Omental fat pad (tissue), 4 donors: ENCODE data around the gene ARHGEF4. TPM values are rescaled to one million over a fixed set of nuclear protein-coding genes. Genes with fewer than 3 reads are reported as not detected.

Experiments
- ATAC-seq: fragments of 150-250 bp; one replicate; pipeline ENCODE4 v1.9.1; 2016; ENCODE audit warnings: mild to moderate bottlenecking, moderate library complexity; ENCODE audit not compliant: low FRiP score
- DNase-seq: peaks from one replicate; pipeline ENCODE4 v3.0.0-alpha.2; 2019; ENCODE audit warnings: low spot score
- CTCF ChIP-seq, 3 donors: fragments of 450-650 bp; IDR thresholded peaks; one replicate each; pipeline ENCODE4 v1.5.1; 2016 to 2017; ENCODE audit warnings: antibody characterized with exemption in 3 of 3, mild to moderate bottlenecking in 3 of 3, moderate library complexity in 2 of 3
- total RNA-seq, 4 donors: library from RNA; depleted of rRNA; stranded (reverse); fragments of >200 nt; gene quantifications; one replicate each; pipeline ENCODE4 v1.1.0, GENCODE V29; 2016

ARHGEF4 gene
- total RNA-seq, 4 donors from 2014 or later, result 2.0 to 18.0 (median 15.0) TPM

- DNase-seq (no peak), ATAC-seq (no peak)
- TF ChIP-seq CTCF (IDR thresholded peaks at IDR 0.05), result no peak
Measured at GRCh38 chr2:130839011-130839780, 2.5 kb downstream of the ARHGEF4 start.

GRCh38 chr2:130840506-130840905, 3.8 kb downstream of the ARHGEF4 start:
- DNase-seq, result no peak
- ATAC-seq, result no peak
- TF ChIP-seq CTCF (IDR thresholded peaks at IDR 0.05), result no peak

GRCh38 chr2:130841741-130842365, 5.1 kb downstream of the ARHGEF4 start:
- DNase-seq (no peak), ATAC-seq (no peak)
- TF ChIP-seq CTCF (IDR thresholded peaks at IDR 0.05), result no peak

- ATAC-seq (no peak), DNase-seq (no peak)
- no peak for TF ChIP-seq CTCF (IDR thresholded peaks at IDR 0.05)
Measured at GRCh38 chr2:130842770-130843169, 6.1 kb downstream of the ARHGEF4 start.

GRCh38 chr2:130843321-130843985, 6.7 kb downstream of the ARHGEF4 start:
- ATAC-seq (no peak), DNase-seq (no peak)
- TF ChIP-seq CTCF (IDR thresholded peaks at IDR 0.05), result no peak

GRCh38 chr2:130844161-130844560, 7.4 kb downstream of the ARHGEF4 start:
- no peak for TF ChIP-seq CTCF (IDR thresholded peaks at IDR 0.05)
- no peak for ATAC-seq

More at GRCh38 chr2:130844161-130844560, 7.4 kb downstream of the ARHGEF4 start:
- DNase-seq, result no peak
